ENCODE measurements around the gene CTNNA2.

The CTNNA2 gene

GRCh38 chr2:80217446-80217845, 704.6 kb downstream of the CTNNA2 start:
- no peak for DNase-seq (ENCODE audit: low read depth)

GRCh38 chr2:80222644-80223043, 709.8 kb downstream of the CTNNA2 start:
- DNase-seq (ENCODE audit: low read depth), result no peak

- no peak for DNase-seq (ENCODE audit: low read depth)
These were observed 718.6 kb downstream of the CTNNA2 start for GRCh38 chr2:80231421-80231820.

GRCh38 chr2:80233333-80233732, 720.5 kb downstream of the CTNNA2 start:
- DNase-seq (ENCODE audit: low read depth), result no peak

GRCh38 chr2:80238692-80239469, 726.0 kb downstream of the CTNNA2 start:
- no peak for DNase-seq (ENCODE audit: low read depth)

GRCh38 chr2:80242355-80242910, 729.6 kb downstream of the CTNNA2 start:
- DNase-seq (ENCODE audit: low read depth), result no peak

- DNase-seq (ENCODE audit: low read depth), result no peak
These were observed 732.2 kb downstream of the CTNNA2 start for GRCh38 chr2:80244905-80245584.

- no peak for DNase-seq (ENCODE audit: low read depth)
These were observed 733.7 kb downstream of the CTNNA2 start for GRCh38 chr2:80246534-80246933.

GRCh38 chr2:80247339-80247738, 734.5 kb downstream of the CTNNA2 start:
- no peak for DNase-seq (ENCODE audit: low read depth)

- no peak for DNase-seq (ENCODE audit: low read depth)
These were observed 735.3 kb downstream of the CTNNA2 start for GRCh38 chr2:80248146-80248545.

GRCh38 chr2:80252294-80252986, 739.6 kb downstream of the CTNNA2 start:
- DNase-seq (ENCODE audit: low read depth), result no peak

GRCh38 chr2:80255918-80256781, 743.3 kb downstream of the CTNNA2 start:
- DNase-seq (ENCODE audit: low read depth), result no peak

GRCh38 chr2:80256782-80257167, 743.9 kb downstream of the CTNNA2 start:
- no peak for DNase-seq (ENCODE audit: low read depth)

GRCh38 chr2:80257450-80257849, 744.6 kb downstream of the CTNNA2 start:
- no peak for DNase-seq (ENCODE audit: low read depth)

GRCh38 chr2:80258341-80258740, 745.5 kb downstream of the CTNNA2 start:
- DNase-seq (ENCODE audit: low read depth), result no peak

- no peak for DNase-seq (ENCODE audit: low read depth)
These were observed 745.9 kb downstream of the CTNNA2 start for GRCh38 chr2:80258793-80259192.

GRCh38 chr2:80259292-80259691, 746.4 kb downstream of the CTNNA2 start:
- DNase-seq (ENCODE audit: low read depth), result no peak

GRCh38 chr2:80266231-80266630, 753.4 kb downstream of the CTNNA2 start:
- DNase-seq (ENCODE audit: low read depth), result no peak

GRCh38 chr2:80269806-80270205, 757.0 kb downstream of the CTNNA2 start:
- DNase-seq (ENCODE audit: low read depth), result no peak

GRCh38 chr2:80280598-80280997, 767.7 kb downstream of the CTNNA2 start:
- no peak for DNase-seq (ENCODE audit: low read depth)

GRCh38 chr2:80281049-80281448, 768.2 kb downstream of the CTNNA2 start:
- DNase-seq (ENCODE audit: low read depth), result no peak

- no peak for DNase-seq (ENCODE audit: low read depth)
These were observed 775.7 kb downstream of the CTNNA2 start for GRCh38 chr2:80288576-80288975.

Data from stimulated activated CD4-positive, alpha-beta T cell treated with anti-CD3 and anti-CD28 coated beads, Interleukin-2, amount 100 ng/mL, for 4 hours (primary cell).